GM18951 (cell line): ENCODE data around the gene GANAB.
A peak's percentile ranks its signal among the peaks of the same experiment; 100 is the strongest.
"Not testable (repeated sequence)": the region's sequence is repeated elsewhere in the genome, so short reads cannot be mapped to it uniquely, and the experiment has no call there.

Experiments
- POLR2A ChIP-seq: IDR thresholded peaks from 4 replicates; pipeline ENCODE4 v1.6.1; 2011; ENCODE audit warnings: mild to moderate bottlenecking; ENCODE audit not compliant: insufficient read length, insufficient read depth; ENCODE audit errors: extremely low read depth
- in situ Hi-C: fragments of 300-500 bp; cut with MboI; formaldehyde crosslinking; loops from one replicate; pipeline ENCODE4 v1.12.0; 2022; ENCODE audit warnings: low sequenced_read_pairs, mixed read lengths, inconsistent platforms; ENCODE audit not compliant: unreplicated experiment

The GANAB gene

DNA sequence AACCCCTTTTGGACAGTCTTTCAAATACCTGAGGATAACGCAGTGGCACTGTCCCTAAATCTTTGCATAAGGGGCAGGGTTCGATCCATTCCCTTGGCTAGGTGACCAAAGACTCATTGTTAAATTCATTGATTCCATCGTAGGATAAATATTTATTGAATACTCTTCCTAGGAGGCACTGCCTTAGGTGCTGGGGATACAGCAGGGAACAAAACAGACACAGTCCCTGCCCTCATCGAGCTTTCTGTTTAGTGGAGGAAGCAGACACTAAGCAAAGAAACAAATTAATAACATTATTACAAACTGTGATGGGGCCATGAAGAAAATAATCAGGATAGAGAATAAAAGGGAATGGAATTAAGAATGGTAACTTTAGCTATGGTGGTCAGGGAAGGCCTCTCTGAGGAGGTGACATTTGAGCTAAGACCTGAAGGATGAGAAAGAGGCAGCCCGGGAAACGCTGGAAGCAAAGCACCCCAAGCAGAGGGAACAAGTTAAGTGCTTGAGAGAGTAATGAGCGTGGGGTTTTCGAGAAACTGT, 25.3 kb downstream of the GANAB start:
- no peak for TF ChIP-seq POLR2A
- in situ Hi-C loops = no loop called here

DNA sequence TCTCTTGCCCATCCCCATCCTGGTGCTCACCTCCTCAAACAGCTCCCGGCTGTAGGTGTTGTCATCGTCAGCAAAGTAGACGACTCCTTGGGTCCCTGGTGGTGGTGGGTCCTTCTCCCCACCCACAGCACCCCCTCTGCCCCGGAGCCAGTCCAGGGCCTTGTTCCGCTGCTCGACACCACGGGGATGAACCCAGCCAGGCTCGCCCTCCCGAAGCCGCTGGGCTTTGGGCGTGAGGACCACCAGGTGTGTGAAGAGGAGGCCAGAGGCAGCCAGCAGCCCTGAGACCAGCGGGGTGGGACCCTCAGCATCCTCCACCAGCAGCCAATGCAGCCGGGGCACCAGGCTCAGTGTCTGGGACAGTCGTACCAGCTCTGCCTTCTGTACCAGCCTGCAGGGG, 29.5 kb downstream of the GANAB start:
- in situ Hi-C loops = not testable (repeated sequence)

DNA sequence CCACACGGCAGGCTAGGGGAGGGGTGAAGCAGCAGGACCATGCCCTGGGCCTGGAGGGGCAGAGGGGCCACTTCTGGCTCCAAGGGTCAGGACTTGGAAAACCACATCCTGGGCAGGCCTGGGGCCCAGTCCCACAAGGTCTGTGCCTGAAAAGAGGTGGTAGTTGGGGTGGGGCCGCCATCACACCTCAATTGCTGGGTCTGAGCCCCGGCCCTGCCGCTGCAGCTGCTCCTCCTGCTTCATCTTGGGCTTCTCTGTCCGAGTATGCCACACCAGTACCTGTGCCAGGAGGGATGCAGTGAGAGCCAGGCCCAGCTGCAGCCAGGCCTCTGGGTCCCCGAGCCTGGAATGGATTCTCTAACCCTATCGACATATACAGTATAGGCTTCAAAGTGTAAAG, 30.9 kb downstream of the GANAB start:
- in situ Hi-C loops = no loop called here

DNA sequence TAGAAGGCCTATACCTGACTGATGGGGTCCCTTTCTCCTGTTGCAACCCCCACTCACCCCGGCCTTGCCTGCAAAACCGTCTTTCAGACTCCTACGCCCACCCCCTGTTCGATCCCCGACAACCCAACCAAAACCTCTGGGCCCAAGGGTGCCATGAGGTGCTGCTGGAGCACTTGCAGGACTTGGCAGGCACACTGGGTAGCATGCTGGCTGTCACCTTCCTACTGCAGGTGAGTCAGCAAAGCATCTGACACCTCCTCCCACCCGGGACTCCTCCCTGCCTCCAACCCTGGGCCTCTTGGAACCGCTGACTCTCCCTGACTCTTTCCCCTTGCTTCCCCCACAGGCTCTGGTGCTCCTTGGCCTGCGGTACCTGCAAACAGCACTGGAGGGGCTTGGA, 32.1 kb downstream of the GANAB start:
- in situ Hi-C loops = no loop called here

More for the DNA sequence above, 30.9 kb downstream of the GANAB start:
- TF ChIP-seq POLR2A = no peak

DNA sequence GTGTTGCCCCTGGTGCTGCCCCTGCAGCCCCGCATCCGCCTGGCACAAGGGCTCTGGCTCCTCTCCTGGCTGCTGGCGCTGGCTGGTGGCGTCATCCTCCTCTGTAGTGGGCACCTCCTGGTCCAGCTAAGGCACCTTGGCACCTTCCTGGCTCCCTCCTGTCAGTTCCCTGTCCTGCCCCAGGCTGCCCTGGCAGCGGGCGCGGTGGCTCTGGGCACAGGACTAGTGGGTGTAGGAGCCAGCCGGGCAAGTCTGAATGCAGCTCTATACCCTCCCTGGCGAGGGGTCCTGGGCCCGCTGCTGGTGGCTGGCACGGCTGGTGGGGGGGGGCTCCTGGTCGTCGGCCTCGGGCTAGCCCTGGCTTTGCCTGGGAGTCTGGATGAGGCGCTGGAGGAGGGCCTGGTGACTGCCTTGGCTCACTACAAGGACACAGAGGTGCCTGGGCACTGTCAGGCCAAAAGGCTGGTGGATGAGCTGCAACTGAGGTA, 33.1 kb downstream of the GANAB start:
- no peak for TF ChIP-seq POLR2A
- in situ Hi-C loops = no loop called here

More for the DNA sequence above, 32.1 kb downstream of the GANAB start:
- no peak for TF ChIP-seq POLR2A

DNA sequence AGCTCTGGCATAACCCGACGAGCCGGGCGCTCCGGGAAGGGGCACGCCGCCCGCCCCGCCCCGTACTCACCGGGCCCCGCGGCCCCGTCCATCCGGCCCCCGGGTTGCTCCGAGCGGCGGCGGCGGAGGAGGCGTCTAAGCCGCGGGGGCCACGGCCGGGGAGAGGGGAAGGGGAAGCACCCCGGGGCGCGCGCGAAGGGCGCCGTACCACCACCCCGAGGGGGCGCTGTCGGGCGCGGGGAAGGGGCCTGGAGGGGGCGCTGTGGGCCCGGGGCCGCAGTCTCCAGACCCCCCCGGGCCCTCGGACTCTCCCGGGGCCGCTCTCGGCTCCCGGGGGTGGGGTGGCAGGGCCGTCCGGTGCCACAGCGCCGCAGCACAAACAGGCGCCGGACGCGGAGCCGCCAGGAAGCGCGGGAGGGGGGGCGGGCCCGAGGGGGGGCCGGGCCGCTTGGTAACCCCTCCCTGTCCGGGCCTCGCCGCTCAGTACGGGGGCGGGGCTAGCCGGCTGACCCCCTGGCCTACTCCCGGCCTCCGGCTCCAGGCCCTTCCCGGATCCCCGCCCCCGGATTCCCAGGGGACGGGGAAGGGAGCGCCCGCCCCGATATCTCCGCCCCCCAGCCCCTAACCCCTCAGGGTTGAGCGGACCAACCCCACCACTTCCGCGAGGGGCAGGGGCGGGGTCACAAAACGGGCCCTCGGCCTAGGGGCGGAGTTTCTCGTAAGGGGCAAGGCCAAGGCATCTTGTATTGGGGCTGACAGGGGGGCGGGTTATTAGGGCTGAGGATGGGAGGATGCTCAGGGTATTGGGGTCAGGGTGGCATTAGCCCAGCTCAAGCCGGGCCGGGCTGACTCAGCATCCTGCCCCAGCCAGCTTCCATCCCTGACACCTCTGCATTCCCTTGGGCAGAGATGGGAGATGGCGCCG, 33.8 kb downstream of the GANAB start, which contains the start of the genes EML3 and ROM1:
EML3 (minus strand) TSS at position 410 of the 925 bp plus-strand sequence; CDS start at position 92, 318 bp downstream.
ROM1 (plus strand) TSS at position 892 of the 925 bp plus-strand sequence; CDS start at position 917, 25 bp downstream.
- peak; percentile 53 for TF ChIP-seq POLR2A
- in situ Hi-C loops = no loop called here

DNA sequence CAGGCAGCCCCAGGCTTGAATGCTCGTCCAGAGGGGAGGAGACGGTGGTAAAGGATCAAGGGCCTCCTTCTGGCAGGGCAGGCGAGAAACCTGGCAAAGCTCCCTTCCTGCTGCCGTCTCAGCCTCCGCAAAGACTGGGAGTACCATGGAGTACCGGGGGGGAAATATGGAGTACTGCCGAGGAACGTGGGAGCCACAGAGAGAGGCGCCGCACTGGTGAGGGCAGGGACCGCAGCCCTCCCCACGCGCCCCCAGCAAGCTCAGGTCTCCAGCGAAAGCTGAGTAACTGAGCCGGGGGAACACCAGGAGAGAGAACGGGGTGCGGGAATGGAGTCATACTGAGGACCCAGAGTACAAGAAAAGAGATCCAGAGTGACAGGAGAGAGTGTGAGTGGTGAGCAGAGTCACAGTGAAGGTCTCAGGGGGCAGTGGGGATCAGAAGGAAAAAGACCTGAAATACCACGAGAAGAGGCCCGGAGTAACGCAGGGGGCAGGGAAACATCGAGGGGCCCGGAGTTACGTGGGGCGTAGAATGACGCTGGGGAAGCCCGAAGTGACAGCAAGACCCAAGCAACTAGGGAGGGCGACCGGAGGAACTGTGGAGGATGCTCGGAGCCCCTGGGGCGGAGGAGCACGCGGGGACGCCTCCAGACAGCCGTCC, 34.6 kb downstream of the GANAB start:
- TF ChIP-seq POLR2A = no peak
- in situ Hi-C loops = no loop called here

DNA sequence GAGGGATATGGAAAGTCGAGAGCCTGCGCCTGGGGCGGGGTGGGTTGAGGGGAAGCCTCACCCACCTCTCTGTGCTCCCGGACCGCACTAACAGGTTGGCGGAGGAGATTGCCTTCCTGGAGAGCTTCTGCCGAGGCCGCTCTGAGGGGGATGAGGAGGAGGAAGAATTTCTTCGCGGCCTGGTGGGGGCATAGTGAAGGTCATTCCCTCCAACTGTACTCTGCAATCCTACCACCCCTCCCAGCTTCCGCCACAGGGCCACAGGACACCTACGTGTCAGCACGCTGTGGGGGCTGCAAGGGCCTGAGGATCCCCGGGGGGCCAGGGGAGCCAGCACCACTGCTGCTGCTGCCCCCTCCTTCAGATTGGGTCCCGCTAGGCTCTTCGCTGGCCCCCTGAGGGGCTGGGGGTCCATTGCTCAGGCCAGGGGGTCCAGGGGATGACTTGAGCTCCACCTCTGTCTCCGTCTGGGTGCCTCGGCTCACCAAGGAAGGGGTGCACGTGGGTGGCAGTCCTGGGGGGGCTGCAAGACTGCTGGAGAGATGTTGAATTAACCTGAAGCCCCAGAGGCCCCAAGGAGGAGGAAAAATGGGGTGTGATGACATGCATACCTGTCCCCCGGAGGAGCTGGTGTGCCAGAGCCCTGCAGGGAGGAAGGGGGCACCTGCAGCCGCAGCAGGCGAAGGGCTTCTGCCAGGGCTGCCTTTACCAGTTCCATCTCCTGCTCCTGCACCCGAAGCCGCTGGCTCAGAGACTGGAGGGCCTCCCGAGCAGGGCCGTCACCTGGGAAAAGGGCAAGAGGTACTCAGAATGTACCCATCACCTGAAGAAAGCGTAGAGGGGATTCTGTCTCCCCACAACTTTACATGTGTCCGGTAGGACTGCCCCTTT, 35.4 kb downstream of the GANAB start:
- TF ChIP-seq POLR2A = no peak
- in situ Hi-C loops = no loop called here

DNA sequence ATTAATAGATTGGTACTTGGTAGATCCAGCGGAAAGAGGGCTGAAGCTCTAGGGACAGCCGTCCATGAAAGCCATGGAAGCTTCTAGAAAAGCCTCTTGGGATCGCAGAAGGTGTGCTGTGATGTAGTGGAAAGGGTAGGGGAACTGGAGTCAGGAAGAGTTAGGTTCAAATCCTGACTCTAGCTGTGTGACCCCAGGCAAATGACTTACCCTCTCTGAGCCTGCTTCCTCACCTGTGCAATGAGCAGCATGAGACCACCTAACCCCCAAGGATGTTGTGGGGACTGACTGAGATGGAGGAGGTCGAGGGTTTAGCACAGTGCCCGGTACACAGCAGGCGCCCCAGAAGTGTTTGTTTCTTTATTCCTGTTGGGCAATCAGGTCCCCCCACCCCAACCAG, 36.0 kb downstream of the GANAB start:
- in situ Hi-C loops = no loop called here
- no peak for TF ChIP-seq POLR2A

DNA sequence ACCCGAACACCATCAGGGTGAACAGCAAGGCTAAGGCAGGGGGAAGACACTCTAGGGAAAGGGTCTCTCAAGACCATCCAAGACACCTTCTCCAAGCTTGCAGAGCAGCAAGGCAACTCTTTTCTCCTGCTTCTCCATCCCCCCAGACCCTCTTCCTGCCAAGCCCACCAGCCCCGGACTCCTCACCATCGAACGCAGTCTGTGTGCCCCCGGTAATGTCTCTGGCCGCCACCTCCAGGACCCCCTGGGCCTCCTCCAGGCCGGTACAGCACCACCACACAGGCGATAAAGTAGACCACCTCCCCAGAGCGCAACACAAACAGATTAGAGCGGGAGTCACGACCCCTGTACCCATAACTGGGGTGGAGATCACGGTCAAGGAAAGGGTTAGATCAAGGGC, 37.6 kb downstream of the GANAB start:
- in situ Hi-C loops = no loop called here
- no peak for TF ChIP-seq POLR2A

DNA sequence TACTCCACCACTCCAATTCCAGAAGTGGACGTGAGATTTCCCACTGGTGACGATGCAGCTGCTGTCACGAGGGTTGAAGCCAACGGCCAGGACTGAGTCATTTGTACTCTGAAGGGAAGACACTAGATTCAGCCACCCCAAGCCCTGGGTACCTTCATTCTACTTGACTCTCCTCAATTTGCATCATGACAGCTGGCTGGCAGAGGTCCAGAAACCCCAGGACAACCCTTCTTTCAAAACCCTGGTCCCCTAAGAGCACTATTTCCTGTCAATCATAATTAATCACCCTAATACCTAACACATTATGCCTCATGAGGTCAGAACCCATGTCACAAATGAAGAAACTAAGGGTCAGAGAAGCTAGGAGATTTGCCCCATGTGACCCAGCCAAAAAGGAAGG, 38.7 kb downstream of the GANAB start:
- TF ChIP-seq POLR2A = no peak
- in situ Hi-C loops = no loop called here

DNA sequence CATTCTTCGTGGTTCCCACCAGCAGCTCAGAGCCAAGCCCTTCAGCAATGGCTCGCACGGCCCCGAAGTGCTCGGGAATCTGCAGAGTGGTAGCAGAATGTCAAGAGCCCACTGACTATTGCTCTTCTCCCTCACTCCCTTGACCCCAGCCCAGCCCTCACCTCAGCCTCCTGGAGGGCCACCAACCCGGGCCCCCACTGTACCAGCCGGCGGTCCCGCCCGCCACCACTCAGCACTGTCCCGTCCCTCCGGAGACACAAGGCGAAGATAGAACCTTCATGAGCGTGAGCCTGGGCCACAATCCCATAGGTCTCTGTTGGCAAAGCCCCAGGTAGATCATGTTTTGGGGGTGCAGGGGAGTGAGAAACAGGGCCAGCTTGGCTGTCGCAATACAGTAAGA, 40.5 kb downstream of the GANAB start:
- in situ Hi-C loops = no loop called here
- TF ChIP-seq POLR2A = no peak
